ENCODE data around the gene SF3B6.

DNA sequence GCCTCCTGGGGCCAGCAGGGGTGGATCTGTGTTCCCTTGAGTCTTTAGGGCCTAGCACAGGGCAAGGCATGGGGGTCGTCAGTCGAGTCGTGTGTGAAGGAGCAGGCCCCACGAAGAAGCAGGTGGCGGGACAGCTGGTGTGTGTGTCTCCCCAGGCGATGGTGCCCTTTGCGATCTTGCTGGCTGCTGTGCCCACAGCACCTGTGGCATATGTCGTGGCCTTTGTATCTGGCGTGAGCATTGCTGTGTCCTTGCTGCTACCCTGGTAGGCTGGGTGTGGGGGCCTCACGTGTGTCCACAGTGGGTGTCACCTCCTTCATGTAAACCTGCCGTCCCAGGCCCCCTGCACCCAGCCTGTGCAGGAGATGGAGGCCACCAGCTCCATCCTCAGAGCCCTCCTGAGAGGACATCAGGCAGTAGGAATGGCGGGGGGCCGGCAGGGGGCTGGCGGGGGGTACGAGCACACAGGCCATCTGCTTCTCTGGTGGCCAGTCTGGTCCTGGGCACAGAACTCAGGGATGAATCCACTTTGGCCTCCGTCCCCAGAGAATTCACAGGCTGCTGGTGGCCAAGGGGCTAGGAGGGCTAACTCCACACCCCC is 53.1 kb downstream of the SF3B6 start:
- TF ChIP-seq, protein P1, sequence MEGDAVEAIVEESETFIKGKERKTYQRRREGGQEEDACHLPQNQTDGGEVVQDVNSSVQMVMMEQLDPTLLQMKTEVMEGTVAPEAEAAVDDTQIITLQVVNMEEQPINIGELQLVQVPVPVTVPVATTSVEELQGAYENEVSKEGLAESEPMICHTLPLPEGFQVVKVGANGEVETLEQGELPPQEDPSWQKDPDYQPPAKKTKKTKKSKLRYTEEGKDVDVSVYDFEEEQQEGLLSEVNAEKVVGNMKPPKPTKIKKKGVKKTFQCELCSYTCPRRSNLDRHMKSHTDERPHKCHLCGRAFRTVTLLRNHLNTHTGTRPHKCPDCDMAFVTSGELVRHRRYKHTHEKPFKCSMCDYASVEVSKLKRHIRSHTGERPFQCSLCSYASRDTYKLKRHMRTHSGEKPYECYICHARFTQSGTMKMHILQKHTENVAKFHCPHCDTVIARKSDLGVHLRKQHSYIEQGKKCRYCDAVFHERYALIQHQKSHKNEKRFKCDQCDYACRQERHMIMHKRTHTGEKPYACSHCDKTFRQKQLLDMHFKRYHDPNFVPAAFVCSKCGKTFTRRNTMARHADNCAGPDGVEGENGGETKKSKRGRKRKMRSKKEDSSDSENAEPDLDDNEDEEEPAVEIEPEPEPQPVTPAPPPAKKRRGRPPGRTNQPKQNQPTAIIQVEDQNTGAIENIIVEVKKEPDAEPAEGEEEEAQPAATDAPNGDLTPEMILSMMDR (IDR thresholded peaks at IDR 0.05) = no peak
- TF ChIP-seq SMAD3 (CRISPR knock-in tag; IDR thresholded peaks at IDR 0.05; ENCODE audit: borderline replicate concordance) = no peak
- TF ChIP-seq IRF2 (CRISPR knock-in tag; IDR thresholded peaks at IDR 0.05; ENCODE audit: borderline replicate concordance, low read depth) = no peak
- TF ChIP-seq RELA (CRISPR knock-in tag; IDR thresholded peaks at IDR 0.05; ENCODE audit: borderline replicate concordance) = no peak

Measured in WTC11 (cell line).